ENCODE data around the gene GNB1. TPM values are rescaled to one million over a fixed set of nuclear protein-coding genes. Genes with fewer than 3 reads are reported as not detected.
"Not testable (repeated sequence)": the region's sequence is repeated elsewhere in the genome, so short reads cannot be mapped to it uniquely, and the experiment has no call there.

Gene GNB1
- total and polyA plus RNA-seq, 8 donors: 42.3 to 160 (median 86.8) TPM

GRCh38 chr1:1892079-1892762, 1.3 kb upstream of the GNB1 start:
- peaks cover 20 to 25% (median 23%) of the 10 kb centered on the region in 3 donors for H3K4me1 ChIP-seq
- intact Hi-C loops (cut with DNase I): loop anchor here in 1 of 3 donors (10.0 kb wide), 1 partner anchor 107 kb away; no protein-coding TSS in a partner anchor

GRCh38 chr1:1891349-1892078, 627 bp upstream of the GNB1 start:
- Histone ChIP-seq H3K9me3 (no peaks in the 10 kb centered on the region), H3K27me3 (no peaks in the 10 kb centered on the region), H3K36me3 (no peaks in the 10 kb centered on the region), H3K4me3 (peak overlapping the region; percentile 38 to 93 (median 70)), H3K4me1 (peaks cover 20 to 28% (median 26%) of the 10 kb centered on the region in 3 donors), H3K27ac (peak overlapping the region; percentile 68 to 88 (median 82))
- DNase-seq (peak; percentile 66 to 92 (median 86)), ATAC-seq (peak; percentile 74 to 80 (median 74)), FAIRE-seq (no peak)
- 1 to 2% methylated on average over 41 to 57 of the region's 59 CpGs for WGBS, 2 donors
- TF ChIP-seq CTCF (IDR thresholded peaks at IDR 0.05): no peak
- intact Hi-C loops (cut with DNase I): loop anchor here in 1 of 3 donors (10.0 kb wide), 1 partner anchor 107 kb away; no protein-coding TSS in a partner anchor

More at GRCh38 chr1:1892079-1892762, 1.3 kb upstream of the GNB1 start:
- Histone ChIP-seq H3K36me3 (no peaks in the 10 kb centered on the region), H3K27me3 (no peaks in the 10 kb centered on the region), H3K4me3 (peak overlapping the region; percentile 38 to 93 (median 70)), H3K27ac (peak overlapping the region; percentile 68 to 88 (median 82)), H3K9me3 (no peaks in the 10 kb centered on the region)
- FAIRE-seq (no peak), DNase-seq (peak in 5 of 6 donors; percentile 21 to 75 (median 45)), ATAC-seq (peak; percentile 1 to 3 (median 2))
- TF ChIP-seq CTCF (IDR thresholded peaks at IDR 0.05): no peak
- WGBS, 2 donors: 22 to 27% methylated on average over 21 of the region's 21 CpGs

- DNase-seq (peak in 5 of 6 donors; percentile 23 to 81 (median 56)), ATAC-seq (peak in 1 of 4 donors; percentile 8), FAIRE-seq (no peak)
- H3K27ac ChIP-seq: peak overlapping the region in 3 of 4 donors; percentile 24 to 88 (median 67)
- H3K27me3 ChIP-seq: no peaks in the 10 kb centered on the region
- H3K36me3 ChIP-seq: no peaks in the 10 kb centered on the region
- intact Hi-C loops (cut with DNase I): loop anchor here in 2 of 3 donors (10.0 kb wide), 1 partner anchor 105 kb away; no protein-coding TSS in a partner anchor
- H3K4me1 ChIP-seq: peaks cover 18 to 28% (median 26%) of the 10 kb centered on the region in 3 donors
- H3K9me3 ChIP-seq: no peaks in the 10 kb centered on the region
- no peak for TF ChIP-seq CTCF (IDR thresholded peaks at IDR 0.05)
- WGBS, 2 donors: 0 to 1% methylated on average over 86 to 88 of the region's 88 CpGs
- H3K4me3 ChIP-seq: peak overlapping the region; percentile 60 to 93 (median 70)
These were observed 911 bp downstream of the GNB1 start for GRCh38 chr1:1889847-1890505.

GRCh38 chr1:1889090-1889750, 1.7 kb downstream of the GNB1 start:
- Histone ChIP-seq H3K9me3 (no peaks in the 10 kb centered on the region), H3K36me3 (no peaks in the 10 kb centered on the region), H3K4me1 (peaks cover 11 to 20% (median 19%) of the 10 kb centered on the region in 3 donors), H3K4me3 (peak overlapping the region; percentile 60 to 93 (median 70)), H3K27me3 (no peaks in the 10 kb centered on the region), H3K27ac (peak overlapping the region in 2 of 4 donors; percentile 24 to 67)
- no peak for TF ChIP-seq CTCF (IDR thresholded peaks at IDR 0.05)
- no peak for ATAC-seq
- WGBS, 2 donors: 20 to 26% methylated on average over 9 of the region's 9 CpGs
- DNase-seq: peak in 1 of 6 donors; percentile 15
- intact Hi-C loops (cut with DNase I): loop anchor here in 1 of 3 donors (10.0 kb wide), 1 partner anchor 104 kb away; no protein-coding TSS in a partner anchor
- FAIRE-seq: no peak

- H3K4me1 ChIP-seq: peaks cover 8 to 21% (median 19%) of the 10 kb centered on the region in 3 donors
- not testable (repeated sequence) for H3K27ac ChIP-seq, H3K9me3 ChIP-seq, H3K27me3 ChIP-seq, H3K4me3 ChIP-seq, H3K36me3 ChIP-seq, FAIRE-seq, ATAC-seq
- DNase-seq: peak in 1 of 6 donors; percentile 12
- WGBS, 2 donors: 81 to 87% methylated on average over 11 of the region's 11 CpGs
- intact Hi-C loops (cut with DNase I): loop anchor here in 1 of 3 donors (10.0 kb wide), 1 partner anchor 99 kb away; no protein-coding TSS in a partner anchor
These were observed 7.0 kb downstream of the GNB1 start for GRCh38 chr1:1883890-1884289.

Measured in pancreas (tissue), 10 donors.